NCI-H146 treated with DMSO at 0.1 percent for 48 hours (cell line): ENCODE measurements around the gene CALCR.
"Not testable (repeated sequence)": the region's sequence is repeated elsewhere in the genome, so short reads cannot be mapped to it uniquely, and the experiment has no call there.

Source experiments
- DNase-seq: peaks from one replicate; lab custom pipeline; 2025; ENCODE audit not compliant: unreplicated experiment; lab: John Stamatoyannopoulos, UW

Gene CALCR

GRCh38 chr7:93574646-93575554, at the start of gene CALCR:
Gene CALCR (minus strand): TSS chr7:93574724. CDS start chr7:93486981, 87,743 bp downstream.
- DNase-seq: no peak

- DNase-seq: no peak
These were observed 49.3 kb upstream of the CALCR start for GRCh38 chr7:93623816-93624215.

GRCh38 chr7:93622036-93623033, 47.8 kb upstream of the CALCR start:
- peak; percentile 27 for DNase-seq

- no peak for DNase-seq
These were observed 46.3 kb upstream of the CALCR start for GRCh38 chr7:93620864-93621263.

- DNase-seq: no peak
These were observed 45.5 kb upstream of the CALCR start for GRCh38 chr7:93620057-93620456.

- DNase-seq: no peak
These were observed 26.8 kb upstream of the CALCR start for GRCh38 chr7:93601363-93601762.

- DNase-seq: no peak
These were observed 19.7 kb upstream of the CALCR start for GRCh38 chr7:93594250-93594649.

- no peak for DNase-seq
These were observed 18.2 kb upstream of the CALCR start for GRCh38 chr7:93592588-93593266.

- DNase-seq: not testable (repeated sequence)
These were observed 16.9 kb upstream of the CALCR start for GRCh38 chr7:93591224-93592050.

GRCh38 chr7:93586479-93586865, 11.9 kb upstream of the CALCR start:
- not testable (repeated sequence) for DNase-seq

GRCh38 chr7:93585694-93586478, 11.4 kb upstream of the CALCR start:
- DNase-seq: not testable (repeated sequence)

- DNase-seq: no peak
These were observed 4.9 kb upstream of the CALCR start for GRCh38 chr7:93579431-93579830.

- no peak for DNase-seq
These were observed 4.2 kb upstream of the CALCR start for GRCh38 chr7:93578762-93579161.

- no peak for DNase-seq
These were observed 1.3 kb upstream of the CALCR start for GRCh38 chr7:93575555-93576399.

GRCh38 chr7:93574269-93574645, 267 bp downstream of the CALCR start:
- no peak for DNase-seq

- DNase-seq: no peak
These were observed 5.3 kb downstream of the CALCR start for GRCh38 chr7:93569189-93569588.

GRCh38 chr7:93566876-93567275, 7.6 kb downstream of the CALCR start:
- DNase-seq: no peak

- no peak for DNase-seq
These were observed 10.9 kb downstream of the CALCR start for GRCh38 chr7:93563584-93563983.
